ENCODE data around the gene PSD2.

Gene PSD2

DNA sequence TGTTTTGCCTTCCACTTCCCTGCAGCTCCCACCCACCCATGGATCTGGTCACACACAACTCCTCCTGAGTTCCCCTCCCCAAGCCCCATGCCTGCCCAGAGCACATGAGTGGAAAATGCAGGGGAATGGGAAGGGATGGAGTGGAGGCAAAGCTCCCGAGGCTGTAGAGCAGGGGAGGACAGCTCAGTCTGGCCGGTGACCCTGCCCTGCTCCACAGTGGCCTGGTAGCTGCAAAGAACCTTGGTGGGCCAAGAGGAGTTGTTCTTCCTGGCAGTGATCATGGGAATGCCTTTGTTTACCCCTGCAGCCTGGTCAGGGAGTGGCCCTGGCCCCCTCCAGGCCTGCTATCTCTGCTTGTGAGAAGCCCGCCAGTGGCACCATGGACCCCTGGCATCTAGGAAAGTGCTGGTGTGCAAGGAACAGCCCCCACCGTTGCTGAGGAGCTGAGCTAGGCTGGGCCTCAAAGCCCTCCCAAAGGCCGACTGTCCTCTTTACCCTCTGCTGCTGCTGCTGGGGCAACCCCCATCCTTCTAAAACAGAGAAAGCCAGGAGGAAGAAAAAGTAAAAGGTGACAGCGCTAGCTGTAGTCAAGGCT is 60.4 kb downstream of the PSD2 start:
- DNase-seq (ENCODE audit: low read depth), result no peak

DNA sequence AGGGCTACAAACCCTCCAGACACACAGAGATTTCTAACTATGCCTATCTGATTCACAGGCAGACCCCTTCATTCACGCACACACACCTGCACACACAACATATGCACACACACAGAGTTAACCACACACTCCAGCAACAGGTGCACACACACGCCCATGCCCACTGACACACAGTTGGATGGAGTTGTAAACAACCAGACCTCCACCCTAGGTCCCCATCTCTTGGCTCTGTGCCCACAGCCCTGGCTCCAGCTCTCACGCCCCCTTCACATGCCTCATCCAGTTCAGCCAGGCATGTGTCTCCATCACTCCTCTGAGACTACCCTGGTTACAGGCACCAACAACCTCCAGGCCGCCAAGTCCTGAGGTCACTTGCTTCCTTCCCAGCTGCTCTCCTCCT is 61.1 kb downstream of the PSD2 start:
- no peak for DNase-seq (ENCODE audit: low read depth)

GRCh38 chr5:139859013-139859412 is 63.4 kb downstream of the PSD2 start:
- no peak for DNase-seq (ENCODE audit: low read depth)

DNA sequence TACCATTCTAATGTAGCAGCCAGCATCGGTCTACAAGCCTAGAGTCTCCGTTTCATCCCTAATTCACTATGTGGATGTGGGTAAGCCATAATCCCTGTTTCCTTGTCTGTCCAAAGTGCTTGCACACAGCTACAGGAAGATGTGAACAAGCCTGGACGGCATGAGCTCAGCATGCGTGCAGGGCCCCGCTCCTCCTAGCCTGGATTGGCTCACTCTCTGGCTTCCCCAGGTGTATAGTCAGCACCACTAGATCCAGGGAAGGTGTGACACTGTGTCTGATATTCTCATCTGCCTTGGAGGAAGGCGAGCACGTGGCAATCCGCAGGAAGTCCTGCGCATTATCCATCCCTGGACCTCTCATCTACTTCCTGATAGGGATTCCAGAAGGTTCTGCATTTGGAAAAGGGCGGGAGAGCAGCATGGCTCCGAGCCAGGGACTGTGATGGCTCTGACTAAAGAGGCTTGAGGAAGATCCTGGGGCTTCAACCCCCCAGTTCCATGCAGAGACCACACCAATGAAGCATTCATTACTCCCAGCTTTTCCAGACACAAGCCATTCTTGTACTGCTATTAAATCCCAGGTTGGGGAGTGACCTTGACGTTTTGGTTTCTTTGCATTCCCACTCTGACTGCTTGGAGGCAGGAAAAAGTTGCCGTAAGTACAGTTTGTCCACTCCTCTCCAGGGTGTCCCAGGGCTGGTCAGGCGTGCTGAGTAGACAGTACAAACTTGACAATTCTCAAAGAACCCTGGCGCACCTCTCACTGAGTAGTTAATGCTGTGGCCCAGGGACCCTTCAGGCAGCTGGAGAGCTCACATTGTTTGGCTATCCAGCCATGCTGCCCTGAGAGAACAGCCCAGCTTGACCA is 65.6 kb downstream of the PSD2 start:
- no peak for DNase-seq (ENCODE audit: low read depth)

DNA sequence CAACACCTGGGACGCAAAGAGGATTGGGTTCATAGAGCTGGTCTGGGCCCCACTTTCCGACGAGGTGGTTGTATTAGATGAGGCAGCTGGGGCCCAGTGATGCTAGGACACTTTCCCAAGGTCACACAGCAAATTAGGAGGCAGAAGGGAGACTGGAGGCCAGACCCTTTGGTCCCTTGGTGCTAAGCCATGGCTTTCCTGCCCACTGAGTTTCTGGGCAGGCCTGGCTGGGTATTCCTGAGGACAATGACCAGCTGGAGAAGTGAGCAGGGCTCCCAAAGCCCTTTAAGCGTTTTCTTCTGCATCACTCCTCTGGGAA is 66.2 kb downstream of the PSD2 start:
- DNase-seq (ENCODE audit: low read depth), result no peak

- DNase-seq (ENCODE audit: low read depth), result peak; percentile 59
Measured at GRCh38 chr5:139862313-139862712, 66.7 kb downstream of the PSD2 start.

- DNase-seq (ENCODE audit: low read depth), result no peak
Measured at GRCh38 chr5:139862803-139863202, 67.2 kb downstream of the PSD2 start.

DNA sequence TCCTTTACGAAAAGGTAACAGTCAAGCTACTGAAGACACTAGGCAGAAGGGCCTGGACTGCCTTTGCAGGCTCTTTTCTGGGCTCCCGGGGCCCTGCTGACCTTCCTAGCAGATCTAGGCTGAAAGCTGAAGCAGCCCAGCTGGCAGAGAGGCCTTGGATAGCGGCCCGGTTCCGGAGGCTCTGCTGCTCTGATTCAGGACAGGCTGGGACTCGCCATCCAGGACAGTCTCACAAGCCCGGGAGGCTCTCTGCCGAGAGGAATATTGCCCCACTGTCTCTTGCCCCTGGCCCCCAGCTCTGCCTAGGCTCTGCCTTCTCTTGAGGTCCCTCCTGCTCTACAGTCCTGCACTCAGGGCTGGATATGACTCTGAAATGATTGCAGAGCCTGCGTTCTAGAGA is 67.8 kb downstream of the PSD2 start:
- no peak for DNase-seq (ENCODE audit: low read depth)

- peak; percentile 59 for DNase-seq (ENCODE audit: low read depth)
Measured at GRCh38 chr5:139863855-139864558, 68.4 kb downstream of the PSD2 start.

GRCh38 chr5:139864716-139865483 is 69.3 kb downstream of the PSD2 start:
- no peak for DNase-seq (ENCODE audit: low read depth)

DNA sequence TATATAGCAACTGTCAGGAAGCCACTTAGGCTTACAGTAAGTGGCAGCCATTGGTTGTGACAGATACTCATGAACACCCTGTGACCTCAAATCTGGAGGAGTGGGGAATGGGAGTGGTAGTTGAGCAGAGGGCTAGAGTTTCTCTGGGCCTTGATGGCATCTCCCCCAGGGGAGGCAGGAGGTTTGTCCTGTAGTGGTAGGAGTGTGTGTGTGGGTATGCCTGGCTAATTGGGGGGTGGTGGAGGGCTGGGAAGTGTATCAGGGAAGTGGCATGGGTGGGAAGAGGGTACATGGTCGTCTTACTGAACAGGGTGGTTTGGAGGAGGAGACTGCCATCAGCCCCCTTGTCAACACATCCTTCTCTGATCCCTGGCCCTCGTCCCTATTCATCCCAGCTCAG is 71.5 kb downstream of the PSD2 start:
- no peak for DNase-seq (ENCODE audit: low read depth)

GRCh38 chr5:139867581-139867980 is 72.0 kb downstream of the PSD2 start:
- no peak for DNase-seq (ENCODE audit: low read depth)

GRCh38 chr5:139869042-139869790 is 73.6 kb downstream of the PSD2 start:
- DNase-seq (ENCODE audit: low read depth), result no peak

DNA sequence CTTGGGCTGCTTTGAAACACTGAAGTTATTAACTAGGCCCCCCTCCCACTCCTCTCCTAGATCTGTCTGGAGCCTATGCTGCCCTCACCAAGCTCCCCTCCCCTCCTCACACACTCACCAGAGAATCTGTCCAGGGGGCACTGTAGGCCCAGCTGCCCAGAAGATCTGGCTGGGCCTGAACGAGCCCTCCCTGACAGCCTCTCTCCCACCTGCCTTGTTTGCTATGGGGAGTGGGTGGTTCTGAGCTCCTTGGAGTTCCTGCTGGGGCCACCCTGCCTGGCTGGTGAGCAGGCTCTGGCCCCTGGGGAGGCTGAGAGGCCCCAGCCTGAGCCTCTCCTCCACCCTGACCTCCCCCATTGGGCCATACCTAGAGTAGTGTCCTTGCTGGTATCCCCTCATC is 75.1 kb downstream of the PSD2 start:
- no peak for DNase-seq (ENCODE audit: low read depth)

- DNase-seq (ENCODE audit: low read depth), result no peak
Measured at GRCh38 chr5:139871614-139872013, 76.0 kb downstream of the PSD2 start.

DNA sequence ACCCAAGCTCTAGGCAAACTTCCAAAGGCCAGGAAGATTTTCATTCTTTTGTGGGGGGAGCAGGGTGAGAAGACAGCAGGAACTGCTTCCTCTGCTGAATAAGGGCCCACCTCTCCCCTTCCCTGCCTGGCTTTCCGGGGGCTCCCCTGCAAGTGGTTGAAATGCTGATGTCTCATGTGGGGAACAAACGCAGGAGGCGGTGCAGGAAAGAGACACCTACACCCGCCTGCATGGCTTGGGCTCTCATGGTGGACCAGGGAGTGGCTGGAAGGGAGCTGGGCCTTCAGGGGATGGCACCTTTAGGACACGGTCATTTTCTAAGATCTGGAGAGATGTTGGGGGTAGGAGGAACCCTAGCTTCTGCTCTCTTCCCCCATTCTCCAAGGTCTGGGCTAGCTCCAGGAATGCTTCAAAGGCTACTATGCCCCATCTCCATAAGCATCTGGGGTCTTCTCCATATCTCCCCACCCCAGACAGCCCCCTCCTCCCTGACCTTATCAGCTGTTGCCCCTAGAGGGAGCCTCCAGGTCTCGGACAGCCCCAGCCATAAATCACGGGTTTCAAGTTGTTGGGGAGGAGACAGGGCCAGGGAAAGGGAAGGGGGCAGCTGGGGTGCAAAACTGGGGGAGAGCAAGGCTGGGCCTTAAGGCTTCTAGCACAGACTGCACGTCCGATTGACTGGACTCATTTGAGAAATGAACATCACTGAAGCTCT is 76.6 kb downstream of the PSD2 start:
- DNase-seq (ENCODE audit: low read depth), result no peak

DNA sequence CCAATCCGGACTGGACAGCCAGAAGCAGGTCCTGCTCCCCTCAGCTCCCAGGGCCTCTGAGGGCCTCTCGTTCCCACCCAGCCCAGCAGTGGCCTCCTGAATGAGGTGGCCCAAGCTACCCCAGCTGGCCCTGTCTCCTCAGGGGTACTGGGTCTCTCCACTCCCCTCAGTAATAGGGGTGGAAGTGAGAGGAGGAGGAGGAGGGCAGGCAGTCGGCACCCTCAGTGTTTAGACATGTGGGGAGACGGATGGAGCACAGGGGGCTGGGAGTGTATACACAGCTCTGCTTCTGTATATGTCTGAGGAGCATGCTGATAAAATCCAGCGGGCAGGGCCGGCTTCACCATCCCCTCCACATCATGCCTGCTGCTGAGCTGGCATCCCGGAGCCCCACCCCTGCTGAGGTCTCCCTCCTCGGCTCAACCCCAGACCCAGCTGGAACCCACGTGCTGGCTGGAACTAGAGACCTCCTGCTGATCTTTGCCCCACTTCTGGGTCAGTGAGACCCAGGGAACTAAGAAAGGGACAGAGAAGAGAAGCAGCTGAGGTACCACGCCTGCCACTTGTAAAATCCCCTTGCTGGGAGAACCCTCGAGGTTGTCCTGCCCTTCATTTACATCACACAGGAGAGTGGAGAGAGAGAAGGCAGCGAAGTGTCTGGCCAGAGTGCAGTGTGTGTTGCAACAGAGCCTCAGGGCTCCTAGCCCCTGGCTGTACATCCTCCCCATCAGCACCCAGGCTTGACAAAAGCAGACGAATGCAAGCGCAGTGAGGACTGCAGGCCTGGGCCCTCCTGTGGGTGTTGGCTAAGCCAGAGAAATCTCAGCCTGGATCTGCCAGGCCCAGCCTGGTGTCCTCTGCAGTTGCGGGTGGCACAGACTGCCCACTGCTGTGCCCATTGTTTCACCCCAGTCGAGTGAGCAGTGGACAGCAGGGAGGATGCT is 77.5 kb downstream of the PSD2 start:
- no peak for DNase-seq (ENCODE audit: low read depth)

DNA sequence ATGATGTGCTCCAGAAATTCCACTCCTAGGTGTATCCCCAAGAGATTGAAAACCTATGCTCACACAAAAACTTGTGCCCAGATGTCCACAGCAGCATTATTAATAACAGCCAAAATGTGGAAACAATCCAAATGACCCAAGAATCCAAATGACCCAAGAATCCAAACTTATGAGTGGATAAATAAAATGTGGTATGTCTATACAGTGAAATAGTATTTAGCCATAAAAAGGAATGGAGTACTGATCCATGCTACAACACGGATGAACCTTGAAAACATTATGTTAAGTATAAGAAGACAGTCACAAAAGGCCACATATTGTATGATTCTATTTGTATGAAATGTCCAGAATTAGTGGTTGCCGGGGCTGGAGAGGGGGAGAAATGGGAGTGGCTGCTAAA is 80.3 kb downstream of the PSD2 start:
- DNase-seq (ENCODE audit: low read depth), result no peak

DNA sequence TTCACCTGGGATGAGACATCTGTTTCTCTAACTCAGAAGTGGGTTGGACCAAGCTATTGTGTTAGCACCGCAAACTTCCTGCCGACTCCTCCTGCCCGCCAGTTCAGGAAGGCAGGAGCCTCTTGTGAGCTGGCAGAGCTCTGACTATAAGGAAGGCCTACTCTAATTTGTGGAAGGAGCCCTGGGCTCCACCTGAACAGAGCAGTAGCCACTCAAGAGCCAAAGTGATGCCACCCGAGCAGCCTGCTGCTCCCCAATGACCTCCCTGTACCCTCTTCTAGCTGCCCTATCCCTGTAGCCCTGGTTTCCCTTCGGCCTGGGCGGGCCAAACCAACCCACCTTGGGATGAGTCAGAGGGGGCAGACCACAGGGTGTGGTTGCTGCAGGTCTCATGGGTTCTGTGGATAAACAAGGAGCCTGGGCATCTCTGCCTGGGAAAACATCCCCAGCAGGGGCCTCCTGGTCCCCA is 81.6 kb downstream of the PSD2 start:
- no peak for DNase-seq (ENCODE audit: low read depth)

- no peak for DNase-seq (ENCODE audit: low read depth)
Measured at GRCh38 chr5:139878093-139878492, 82.5 kb downstream of the PSD2 start.
